Measurements from ENCODE around the gene LAMP5. TPM values are rescaled to one million over a fixed set of nuclear protein-coding genes. Genes with fewer than 3 reads are reported as not detected.

Gene LAMP5
- total and polyA plus RNA-seq, 9 of the 15 experiments (the other 6 are each of a cell fraction or from before 2014, with no cell fraction given), result not detected

DNA sequence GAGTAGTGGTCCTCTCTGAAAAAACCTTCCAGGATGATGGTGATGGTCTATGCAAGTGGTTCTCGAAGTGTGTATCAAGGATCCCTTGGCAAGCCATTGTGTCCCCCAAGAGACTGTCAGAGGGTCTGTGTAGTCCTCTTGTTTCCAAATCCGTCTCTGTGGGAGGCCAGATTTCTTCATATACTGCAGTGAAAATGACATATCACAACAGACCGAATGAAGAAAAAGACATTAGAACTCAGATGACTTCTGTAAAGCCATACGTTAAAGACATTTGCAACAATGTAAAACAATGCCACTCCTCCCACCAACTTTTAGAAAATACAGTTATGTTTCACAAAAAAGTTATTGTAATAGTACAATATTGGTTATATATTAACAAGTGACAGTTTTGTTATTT, 27.2 kb upstream of the LAMP5 start:
- Histone ChIP-seq H3K79me2 (ENCODE audit: control insufficient read depth, insufficient read depth, low read length) (no peaks in the 10 kb centered on the region), H3K9me1 (ENCODE audit: control insufficient read depth, insufficient read depth, low read length) (no peaks in the 10 kb centered on the region), H3K9me3 (replicated peaks; ENCODE audit: control insufficient read depth, insufficient read depth, low read depth, low read length) (no peaks in the 10 kb centered on the region), H3K4me1 (replicated peaks in 1 of 2; ENCODE audit: control insufficient read depth in 2 of 2, insufficient read depth in 2 of 2, low read length in 2 of 2) (no peaks in the 10 kb centered on the region), H4K20me1 (replicated peaks; ENCODE audit: control insufficient read depth, insufficient read depth, low read length) (no peaks in the 10 kb centered on the region), H3K36me3 (ENCODE audit: control insufficient read depth, insufficient read depth, low read length) (no peaks in the 10 kb centered on the region), H3K27me3 (ENCODE audit: control insufficient read depth in 2 of 2, insufficient read depth in 2 of 2, low read length in 2 of 2) (no peaks in the 10 kb centered on the region), H3K4me2 (ENCODE audit: insufficient read depth, low read length) (no peak overlapping the region), H3K9ac (ENCODE audit: insufficient read depth in 1 of 2, low read depth in 2 of 2, low read length in 2 of 2) (no peak overlapping the region), H3K27ac (ENCODE audit: extremely low read depth, low read depth, low read length) (no peak overlapping the region), H2AFZ (ENCODE audit: low read depth, low read length) (no peak overlapping the region), H3K4me3 (no peak overlapping the region)
- ChIA-PET POLR2A (no interaction called here), CTCF (ENCODE audit: low intra/inter-chr PET ratio) (no interaction called here)
- DNase-seq (ENCODE audit: extremely low read depth in 1 of 4, low spot score in 3 of 4) (no peak), FAIRE-seq (no peak), ATAC-seq (no peak)
- in situ Hi-C loops (cut with MboI), result no loop called here
- WGBS (ENCODE audit: insufficient coverage, low coverage, missing lambda C conversion rate), result 0% methylated on average over 3 of the region's 4 CpGs
- intact Hi-C loops (cut with micrococcal nuclease), result no loop called here
- BruUV-seq (replicated peaks), result no TSS peak
- TF ChIP-seq ZSCAN29 (IDR thresholded peaks at IDR 0.05) (no peak), MYBL2 (IDR thresholded peaks at IDR 0.05; ENCODE audit: low read depth) (no peak), MYBL2 (CRISPR knock-in tag; IDR thresholded peaks at IDR 0.05; ENCODE audit: borderline replicate concordance) (no peak), ETV6 (IDR thresholded peaks at IDR 0.05; ENCODE audit: borderline replicate concordance in 1 of 2, low read depth in 2 of 2, low read length in 1 of 2) (no peak), ETV6 (CRISPR knock-in tag; IDR thresholded peaks at IDR 0.05; ENCODE audit: borderline replicate concordance) (no peak), CREB5 (CRISPR knock-in tag; IDR thresholded peaks at IDR 0.05) (no peak), SAFB (IDR thresholded peaks at IDR 0.05; ENCODE audit: borderline replicate concordance, low read depth, low read length) (no peak)

Measured in K562 (cell line).